GM12875 (cell line): ENCODE results near the gene MUC20.
"Not testable (repeated sequence)": the region's sequence is repeated elsewhere in the genome, so short reads cannot be mapped to it uniquely, and the experiment has no call there.

Source experiments
- H3K4me3 ChIP-seq: one replicate; pipeline ENCODE4 v1.5.1; 2011; ENCODE audit warnings: low read depth, low read length, control low read depth

The MUC20 gene

GRCh38 chr3:195720831-195721506, at the start of gene MUC20:
Gene MUC20 (plus strand): TSS chr3:195720978. CDS start chr3:195721008, 30 bp downstream.
- not testable (repeated sequence) for H3K4me3 ChIP-seq

GRCh38 chr3:195671283-195671682, 49.5 kb upstream of the MUC20 start:
- H3K4me3 ChIP-seq = not testable (repeated sequence)

- H3K4me3 ChIP-seq = not testable (repeated sequence)
These were observed 47.1 kb upstream of the MUC20 start for GRCh38 chr3:195673711-195674110.

GRCh38 chr3:195678391-195679015, 42.3 kb upstream of the MUC20 start:
- H3K4me3 ChIP-seq = not testable (repeated sequence)

GRCh38 chr3:195680690-195681089, 40.1 kb upstream of the MUC20 start:
- H3K4me3 ChIP-seq = not testable (repeated sequence)

- not testable (repeated sequence) for H3K4me3 ChIP-seq
These were observed 39.2 kb upstream of the MUC20 start for GRCh38 chr3:195681458-195682103.

GRCh38 chr3:195682104-195682742, 38.6 kb upstream of the MUC20 start:
- H3K4me3 ChIP-seq = not testable (repeated sequence)

GRCh38 chr3:195683722-195684526, 36.9 kb upstream of the MUC20 start:
- not testable (repeated sequence) for H3K4me3 ChIP-seq

GRCh38 chr3:195684527-195685257, 36.1 kb upstream of the MUC20 start:
- not testable (repeated sequence) for H3K4me3 ChIP-seq

- not testable (repeated sequence) for H3K4me3 ChIP-seq
These were observed 34.1 kb upstream of the MUC20 start for GRCh38 chr3:195686537-195687208.

- H3K4me3 ChIP-seq = not testable (repeated sequence)
These were observed 33.5 kb upstream of the MUC20 start for GRCh38 chr3:195687209-195687760.

GRCh38 chr3:195688471-195689183, 32.2 kb upstream of the MUC20 start:
- not testable (repeated sequence) for H3K4me3 ChIP-seq

- H3K4me3 ChIP-seq = not testable (repeated sequence)
These were observed 31.4 kb upstream of the MUC20 start for GRCh38 chr3:195689184-195690070.
